ENCODE data around the gene SNCAIP. TPM values are rescaled to one million over a fixed set of nuclear protein-coding genes. Genes with fewer than 3 reads are reported as not detected.

Gene SNCAIP
- total and polyA plus RNA-seq, 7 donors = 0.18 to 0.87 (median 0.38) TPM

- Histone ChIP-seq H3K36me3 (ENCODE audit: insufficient read depth in 1 of 2, low read depth in 1 of 2) (no peaks in the 10 kb centered on the region), H3K4me3 (no peak overlapping the region), H3K4me1 (no peaks in the 10 kb centered on the region), H3K9me3 (no peaks in the 10 kb centered on the region), H3K27me3 (ENCODE audit: insufficient read depth in 3 of 3, low read length in 2 of 3) (no peaks in the 10 kb centered on the region), H3K27ac (no peak overlapping the region)
- DNase-seq (no peak), ATAC-seq (no peak)
- no peak for TF ChIP-seq CTCF (IDR thresholded peaks at IDR 0.05)
- WGBS, 3 donors = 84 to 93% (median 89%) methylated on average over 2 of the region's 2 CpGs
- intact Hi-C loops (cut with DNase I) = no loop called here
These were observed 80.2 kb downstream of the SNCAIP start for GRCh38 chr5:122392224-122392623.

GRCh38 chr5:122392824-122393223 is 80.8 kb downstream of the SNCAIP start:
- no peak overlapping the region for H3K27ac ChIP-seq
- TF ChIP-seq CTCF (IDR thresholded peaks at IDR 0.05) = no peak
- ATAC-seq = no peak
- H3K36me3 ChIP-seq (ENCODE audit: insufficient read depth in 1 of 2, low read depth in 1 of 2) = no peaks in the 10 kb centered on the region
- H3K4me3 ChIP-seq = no peak overlapping the region
- DNase-seq = no peak
- H3K4me1 ChIP-seq = no peaks in the 10 kb centered on the region
- H3K9me3 ChIP-seq = no peaks in the 10 kb centered on the region
- intact Hi-C loops (cut with DNase I) = no loop called here
- no peaks in the 10 kb centered on the region for H3K27me3 ChIP-seq (ENCODE audit: insufficient read depth in 3 of 3, low read length in 2 of 3)
- 62 to 69% (median 64%) methylated on average over 2 of the region's 2 CpGs for WGBS, 3 donors

GRCh38 chr5:122394284-122394930 is 82.4 kb downstream of the SNCAIP start:
- H3K36me3 ChIP-seq (ENCODE audit: insufficient read depth in 1 of 2, low read depth in 1 of 2) = no peaks in the 10 kb centered on the region
- WGBS, 3 donors = 85 to 91% (median 91%) methylated on average over 6 of the region's 6 CpGs
- H3K27ac ChIP-seq = no peak overlapping the region
- ATAC-seq (no peak), DNase-seq (no peak)
- no peak for TF ChIP-seq CTCF (IDR thresholded peaks at IDR 0.05)
- H3K27me3 ChIP-seq (ENCODE audit: insufficient read depth in 3 of 3, low read length in 2 of 3) = no peaks in the 10 kb centered on the region
- H3K4me3 ChIP-seq = no peak overlapping the region
- intact Hi-C loops (cut with DNase I) = no loop called here
- no peaks in the 10 kb centered on the region for H3K9me3 ChIP-seq
- no peaks in the 10 kb centered on the region for H3K4me1 ChIP-seq

- no peak for DNase-seq
- no peaks in the 10 kb centered on the region for H3K27me3 ChIP-seq (ENCODE audit: insufficient read depth in 3 of 3, low read length in 2 of 3)
- no peak overlapping the region for H3K4me3 ChIP-seq
- 87 to 95% (median 94%) methylated on average over 2 of the region's 2 CpGs for WGBS, 3 donors
- no peak for ATAC-seq
- no peaks in the 10 kb centered on the region for H3K9me3 ChIP-seq
- H3K27ac ChIP-seq = no peak overlapping the region
- intact Hi-C loops (cut with DNase I) = no loop called here
- no peak for TF ChIP-seq CTCF (IDR thresholded peaks at IDR 0.05)
- H3K4me1 ChIP-seq = no peaks in the 10 kb centered on the region
- H3K36me3 ChIP-seq (ENCODE audit: insufficient read depth in 1 of 2, low read depth in 1 of 2) = no peaks in the 10 kb centered on the region
These were observed 86.0 kb downstream of the SNCAIP start for GRCh38 chr5:122398016-122398415.

GRCh38 chr5:122400341-122400740 is 88.3 kb downstream of the SNCAIP start:
- ATAC-seq = no peak
- DNase-seq = no peak
- Histone ChIP-seq H3K4me1 (no peaks in the 10 kb centered on the region), H3K36me3 (ENCODE audit: insufficient read depth in 1 of 2, low read depth in 1 of 2) (no peaks in the 10 kb centered on the region), H3K4me3 (no peak overlapping the region), H3K27me3 (ENCODE audit: insufficient read depth in 3 of 3, low read length in 2 of 3) (no peaks in the 10 kb centered on the region), H3K27ac (no peak overlapping the region), H3K9me3 (no peaks in the 10 kb centered on the region)
- intact Hi-C loops (cut with DNase I) = no loop called here
- WGBS, 3 donors = 95 to 96% (median 96%) methylated on average over 1 of the region's 1 CpG
- TF ChIP-seq CTCF (IDR thresholded peaks at IDR 0.05) = no peak
